HK-2 (cell line): Measurements from ENCODE around the gene NLRP7.
"Not testable (repeated sequence)": the region's sequence is repeated elsewhere in the genome, so short reads cannot be mapped to it uniquely, and the experiment has no call there.

Experiments
- DNase-seq: peaks from one replicate; pipeline ENCODE4 v3.0.0-alpha.2; 2018; ENCODE audit not compliant: unreplicated experiment

Gene NLRP7

DNA sequence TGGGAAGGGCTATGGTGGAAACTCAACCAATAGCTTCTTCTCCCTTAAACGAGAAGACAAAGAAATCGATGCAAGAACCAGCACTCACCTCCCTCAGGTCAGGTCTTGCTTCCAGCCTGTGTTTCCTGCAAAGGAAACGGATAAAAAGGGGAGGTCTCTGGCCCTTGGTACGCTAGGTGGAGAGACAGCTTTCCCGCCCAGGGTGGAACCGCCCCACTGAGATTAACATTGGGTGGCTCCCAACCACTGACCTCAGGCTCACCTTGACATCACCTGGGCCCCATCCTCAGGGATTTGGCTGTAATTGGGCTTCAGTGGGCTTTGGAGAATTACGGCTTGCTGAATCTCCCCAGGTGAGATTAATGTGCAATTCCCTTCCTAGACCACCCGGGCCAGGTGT, at the start of gene NLRP7:
Gene NLRP7 (minus strand): TSS at position 150 of the 400 bp plus-strand sequence.
- no peak for DNase-seq

DNA sequence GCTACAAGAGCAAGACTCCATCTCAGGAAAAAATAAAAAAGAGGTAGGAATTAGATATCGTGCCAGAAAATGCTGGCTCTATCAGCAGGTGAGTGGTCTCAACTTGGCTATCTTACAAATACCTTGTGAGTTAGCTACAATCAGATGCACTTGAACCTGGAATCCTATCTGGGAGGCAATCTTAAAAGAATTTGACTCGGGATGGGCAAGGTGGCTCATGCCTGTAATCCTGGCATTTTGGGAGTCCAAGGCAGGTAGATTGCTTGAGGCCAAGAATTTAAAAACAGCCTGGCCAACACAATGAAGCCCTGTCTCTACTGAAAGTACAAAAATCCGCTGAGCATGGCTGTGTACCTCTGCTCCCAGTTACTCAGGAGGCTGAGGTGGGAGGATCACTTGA, 48.2 kb upstream of the NLRP7 start:
- no peak for DNase-seq

DNA sequence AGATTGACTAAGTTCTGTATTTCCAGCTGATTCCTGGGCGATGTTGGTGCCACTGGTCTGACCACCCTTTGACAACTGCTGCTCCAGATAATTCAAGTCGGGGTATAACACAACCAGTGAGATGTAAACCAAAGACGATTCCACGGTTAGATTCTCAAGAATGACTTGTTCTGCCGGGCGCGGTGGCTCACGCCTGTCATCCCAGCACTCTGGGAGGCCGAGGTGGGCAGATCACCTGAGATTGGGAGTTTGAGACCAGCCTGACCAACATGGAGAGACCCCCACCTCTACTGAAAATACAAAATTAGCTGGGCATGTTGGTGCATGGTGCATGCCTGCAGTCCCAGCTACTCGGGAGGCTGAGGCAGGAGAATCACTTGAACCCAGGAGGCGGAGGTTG, 42.2 kb upstream of the NLRP7 start:
- not testable (repeated sequence) for DNase-seq

DNA sequence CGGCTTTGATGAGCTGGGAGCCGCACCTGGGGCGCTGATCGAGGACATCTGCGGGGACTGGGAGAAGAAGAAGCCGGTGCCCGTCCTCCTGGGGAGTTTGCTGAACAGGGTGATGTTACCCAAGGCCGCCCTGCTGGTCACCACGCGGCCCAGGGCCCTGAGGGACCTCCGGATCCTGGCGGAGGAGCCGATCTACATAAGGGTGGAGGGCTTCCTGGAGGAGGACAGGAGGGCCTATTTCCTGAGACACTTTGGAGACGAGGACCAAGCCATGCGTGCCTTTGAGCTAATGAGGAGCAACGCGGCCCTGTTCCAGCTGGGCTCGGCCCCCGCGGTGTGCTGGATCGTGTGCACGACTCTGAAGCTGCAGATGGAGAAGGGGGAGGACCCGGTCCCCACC, 35.2 kb upstream of the NLRP7 start:
- not testable (repeated sequence) for DNase-seq

DNA sequence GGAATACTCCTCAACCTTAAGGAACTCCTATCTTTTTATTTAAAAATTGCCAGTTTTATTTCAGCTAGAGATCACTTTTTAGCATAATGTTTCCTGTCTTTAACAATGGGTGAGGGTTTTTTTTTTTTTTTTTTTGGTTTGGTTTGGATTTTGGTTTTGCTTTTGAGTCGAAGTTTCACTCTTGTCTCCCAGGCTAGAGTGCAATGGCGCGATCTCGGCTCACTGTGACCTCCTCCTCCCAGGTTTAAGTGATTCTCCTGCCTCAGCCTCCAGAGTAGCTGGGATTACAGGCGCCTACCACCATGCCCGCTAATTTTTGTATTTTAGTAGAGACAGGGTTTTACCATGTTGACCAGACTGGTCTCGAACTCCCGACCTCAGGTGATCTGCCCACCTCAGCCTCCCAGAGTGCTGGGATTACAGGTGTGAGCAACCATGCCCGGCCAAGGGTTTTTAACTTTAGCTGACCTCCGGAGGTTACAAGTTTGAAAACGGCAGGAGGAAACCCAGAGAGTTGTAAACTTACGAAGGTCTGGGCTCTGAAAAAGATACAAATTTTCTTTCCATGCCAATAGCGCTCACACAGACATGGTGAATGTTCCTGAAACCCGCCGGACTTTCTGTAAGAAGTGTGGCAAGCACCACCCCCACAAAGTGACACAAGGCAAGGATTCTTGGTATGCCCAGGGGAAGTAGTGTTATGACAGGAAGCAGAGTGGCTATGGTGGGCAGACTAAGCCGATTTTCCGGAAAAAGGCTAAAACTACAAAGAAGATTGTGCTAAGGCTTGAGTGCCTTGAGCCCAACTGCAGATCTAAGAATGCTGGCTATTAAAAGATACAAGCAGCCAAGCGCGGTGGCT, 26.1 kb upstream of the NLRP7 start:
- DNase-seq, result not testable (repeated sequence)

DNA sequence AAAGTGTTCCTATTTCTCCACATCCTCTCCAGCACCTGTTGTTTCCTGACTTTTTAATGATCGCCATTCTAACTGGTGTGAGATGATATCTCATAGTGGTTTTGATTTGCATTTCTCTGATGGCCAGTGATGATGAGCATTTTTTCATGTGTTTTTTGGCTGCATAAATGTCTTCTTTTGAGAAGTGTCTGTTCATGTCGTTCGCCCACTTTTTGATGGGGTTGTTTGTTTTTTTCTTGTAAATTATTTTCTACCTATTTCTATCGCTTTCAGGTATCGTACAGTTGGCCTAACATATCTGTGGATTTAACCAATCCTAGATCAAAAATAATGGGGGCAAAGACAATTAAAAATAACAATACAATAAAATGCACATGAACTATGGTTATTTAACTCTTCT, 24.1 kb upstream of the NLRP7 start:
- not testable (repeated sequence) for DNase-seq

DNA sequence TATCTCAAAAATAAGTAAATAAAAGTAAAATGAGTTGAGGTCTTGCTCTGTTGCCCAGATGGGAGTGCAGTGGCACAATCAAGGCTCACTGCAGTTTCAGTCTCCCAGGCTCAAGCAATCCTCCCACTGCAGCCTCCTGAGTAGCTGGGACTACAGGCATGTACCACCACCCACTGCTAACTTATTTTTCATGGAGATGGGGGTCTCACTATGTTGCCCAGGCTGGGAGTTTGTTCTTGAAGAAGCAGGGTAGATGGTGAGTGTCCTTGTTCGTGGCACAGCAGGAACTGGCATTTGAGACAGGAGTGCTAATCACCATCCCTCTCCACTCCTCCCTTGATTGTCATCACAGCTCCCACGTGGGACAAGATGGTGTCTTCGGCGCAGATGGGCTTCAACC, 22.3 kb upstream of the NLRP7 start:
- no peak for DNase-seq

DNA sequence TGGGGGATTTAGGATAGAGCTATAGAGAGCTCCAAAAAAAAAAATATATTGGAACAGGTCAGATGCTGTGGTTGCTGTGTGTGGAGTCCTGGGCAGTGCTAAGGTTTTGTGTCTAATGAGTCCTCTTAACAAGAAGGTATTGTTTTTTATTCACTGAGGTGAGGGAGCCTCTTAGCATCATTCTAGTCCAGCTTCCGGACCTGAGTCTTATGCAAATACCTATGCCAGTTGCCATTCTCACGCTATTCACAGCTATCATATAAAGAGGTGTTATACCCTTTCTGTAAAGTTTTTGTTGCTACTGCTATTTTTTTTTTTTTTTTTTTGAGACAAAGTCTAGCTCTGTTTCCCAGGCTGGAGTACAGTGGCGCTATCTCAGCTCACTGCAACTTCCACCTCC, 20.3 kb upstream of the NLRP7 start:
- no peak for DNase-seq

DNA sequence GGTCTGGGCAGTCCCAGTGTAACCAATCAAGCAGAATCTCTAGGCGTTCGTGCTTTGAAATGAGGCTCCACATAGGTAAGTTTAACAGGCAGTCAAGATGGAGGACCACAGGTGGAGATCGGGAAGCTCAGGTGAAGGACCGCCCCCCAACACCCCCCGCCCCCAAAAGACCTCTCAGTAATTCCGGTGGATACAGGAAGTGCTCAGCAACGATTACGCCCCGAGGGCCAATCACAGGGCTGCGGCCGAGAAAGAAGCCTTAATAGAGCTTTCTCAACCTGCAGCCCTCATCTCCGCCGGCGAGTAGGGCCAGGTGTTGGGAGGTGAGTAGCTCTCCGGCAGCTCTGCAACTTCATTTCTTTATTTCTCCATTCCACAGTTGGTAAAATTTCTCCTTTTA, 17.7 kb upstream of the NLRP7 start:
- DNase-seq, result not testable (repeated sequence)

DNA sequence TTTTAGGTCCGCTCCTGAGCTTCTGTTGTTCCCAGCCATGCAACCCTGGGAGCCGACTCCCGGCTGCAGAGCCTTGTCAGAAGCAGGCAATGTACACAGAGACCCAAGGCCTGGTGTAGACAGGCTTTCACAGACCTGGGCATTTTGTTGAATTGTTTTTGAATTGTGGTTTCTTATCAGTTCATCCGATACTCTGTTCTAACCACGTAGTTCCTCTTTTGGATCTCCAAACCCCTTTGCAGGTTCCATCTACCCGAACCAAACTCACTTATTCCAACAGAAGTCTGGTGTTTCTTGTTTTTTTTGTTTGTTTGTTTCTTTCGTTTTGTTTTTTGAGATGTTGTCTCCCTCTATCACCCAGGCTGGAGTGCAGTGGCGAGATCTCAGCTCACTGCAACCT, 12.5 kb upstream of the NLRP7 start:
- DNase-seq, result no peak

DNA sequence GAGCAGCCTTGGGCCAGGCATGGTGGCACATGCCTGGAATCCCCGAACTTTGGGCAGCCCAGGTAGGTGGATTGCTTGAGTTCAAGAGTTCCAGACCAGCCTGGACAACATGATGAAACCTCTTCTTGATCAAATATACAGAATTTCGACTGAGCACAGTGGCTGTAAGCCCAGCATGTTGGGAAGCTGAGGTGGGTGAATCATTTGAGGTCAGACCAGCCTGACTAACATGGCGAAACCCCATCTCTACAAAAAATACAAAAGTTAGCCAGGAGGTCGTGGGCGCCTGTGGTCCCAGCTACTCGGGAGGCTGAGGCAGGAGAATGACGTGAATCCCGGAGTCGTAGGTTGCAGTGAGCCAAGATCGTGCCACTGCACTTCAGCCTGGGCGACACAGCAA, 8.0 kb upstream of the NLRP7 start:
- DNase-seq, result no peak

DNA sequence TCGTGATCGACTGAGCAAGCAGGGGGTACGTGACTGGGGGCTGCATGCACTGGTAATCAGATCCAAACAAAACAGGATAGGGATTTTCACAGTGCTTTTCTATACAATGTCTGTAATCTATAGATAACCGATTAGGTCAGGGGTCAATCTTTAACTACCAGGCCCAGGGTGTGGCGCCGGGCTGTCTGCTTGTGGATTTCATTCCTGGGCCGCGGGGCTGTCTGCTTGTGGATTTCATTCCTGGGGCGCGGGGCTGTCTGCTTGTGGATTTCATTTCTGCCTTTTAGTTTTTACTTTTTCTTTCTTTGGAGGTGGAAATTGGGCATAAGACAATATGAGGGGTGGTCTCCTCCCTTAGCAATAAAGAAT, 6.0 kb upstream of the NLRP7 start:
- DNase-seq, result not testable (repeated sequence)

DNA sequence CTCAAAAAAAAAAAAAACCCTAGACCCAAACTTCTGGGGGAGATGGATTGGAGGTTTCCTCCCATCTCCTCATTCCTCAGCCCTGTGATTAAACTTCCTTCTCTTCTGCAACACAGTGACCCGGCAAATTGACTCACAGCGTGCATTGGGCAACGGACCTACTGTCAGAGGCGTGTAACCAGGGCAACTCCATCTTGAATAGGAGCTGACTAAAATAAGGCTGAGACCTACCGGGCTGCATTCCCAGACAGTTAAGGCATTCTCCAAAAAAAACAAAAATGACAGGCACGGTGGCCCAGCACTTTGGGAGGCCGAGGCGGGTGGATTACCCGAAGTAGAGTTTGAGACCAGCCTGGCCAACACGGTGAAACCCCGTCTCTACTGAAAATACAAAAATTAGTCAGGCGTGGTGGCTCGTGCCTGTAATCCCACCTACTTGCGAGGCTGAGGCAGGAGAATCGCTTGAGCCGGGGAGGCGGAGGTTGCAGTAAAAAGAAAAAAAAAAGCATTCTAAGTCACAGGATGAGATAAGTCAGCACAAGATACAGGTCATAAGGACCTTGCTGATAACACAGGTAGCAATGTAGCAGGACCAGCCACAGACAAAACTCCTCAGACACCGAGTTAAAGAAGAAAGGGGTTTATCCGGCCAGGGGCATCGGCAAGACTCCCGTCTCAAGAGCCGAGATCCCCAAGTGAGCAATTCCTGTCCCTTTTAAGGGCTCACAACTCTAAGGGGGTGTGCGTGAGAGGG, 5.4 kb upstream of the NLRP7 start:
- DNase-seq, result no peak

DNA sequence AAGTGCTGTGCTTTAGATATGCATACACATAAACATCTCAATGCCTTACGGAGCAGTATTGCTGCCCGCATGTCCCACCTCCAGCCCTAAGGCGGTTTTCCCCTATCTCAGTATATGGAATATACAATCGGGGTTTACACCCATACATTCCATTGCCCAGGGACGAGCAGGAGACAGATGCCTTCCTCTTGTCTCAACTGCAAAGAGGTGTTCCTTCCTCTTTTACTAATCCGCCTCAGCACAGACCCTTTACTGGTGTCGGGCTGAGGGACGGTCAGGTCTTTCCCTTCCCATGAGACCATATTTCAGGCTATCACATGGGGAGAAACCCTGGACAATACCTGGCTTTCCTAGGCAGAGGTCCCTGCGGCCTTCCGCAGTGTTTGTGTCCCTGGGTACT, 3.2 kb upstream of the NLRP7 start:
- DNase-seq, result not testable (repeated sequence)

DNA sequence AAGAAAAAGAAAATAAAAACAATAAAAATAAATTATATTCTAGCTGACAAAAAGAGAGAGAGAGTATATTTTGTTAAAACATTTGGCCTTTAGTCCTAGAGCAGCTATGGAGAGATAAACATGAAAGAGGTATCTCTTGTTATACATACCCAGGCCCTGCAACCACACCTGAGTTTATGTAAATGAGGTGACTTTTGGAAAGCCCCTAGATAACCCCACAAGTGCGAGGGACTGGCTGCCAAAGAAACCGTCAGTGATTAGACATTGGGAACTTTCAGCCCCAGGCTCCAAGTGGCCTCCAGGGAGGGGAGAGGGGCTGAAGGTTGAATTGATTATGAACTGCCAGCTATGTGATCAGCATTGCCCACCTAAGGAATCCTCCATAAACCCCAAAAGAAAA, 2.1 kb upstream of the NLRP7 start:
- no peak for DNase-seq

DNA sequence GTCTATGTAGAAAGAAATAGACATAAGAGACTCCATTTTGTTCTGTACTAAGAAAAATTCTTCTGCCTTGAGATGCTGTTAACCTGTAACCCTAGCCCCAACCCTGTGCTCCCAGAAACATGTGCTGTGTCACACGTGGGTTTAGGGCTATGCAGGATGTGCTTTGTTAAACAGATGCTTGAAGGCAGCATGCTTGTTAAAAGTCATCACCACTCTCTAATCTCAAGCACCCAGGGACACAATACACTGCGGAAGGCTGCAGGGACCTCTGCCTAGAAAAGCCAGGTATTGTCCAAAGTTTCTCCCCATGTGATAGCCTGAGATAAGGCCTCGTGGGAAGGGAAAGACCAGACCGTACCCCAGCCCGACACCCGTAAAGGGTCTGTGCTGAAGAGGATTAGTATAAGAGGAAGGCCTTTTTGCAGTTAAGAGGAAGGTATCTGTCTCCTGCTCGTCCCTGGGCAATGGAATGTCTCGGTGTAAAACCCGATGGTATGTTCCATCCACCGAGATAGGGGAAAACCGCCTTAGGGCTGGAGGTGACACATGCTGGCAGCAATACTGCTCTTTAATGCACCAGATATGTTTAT, 3.5 kb downstream of the NLRP7 start:
- not testable (repeated sequence) for DNase-seq

DNA sequence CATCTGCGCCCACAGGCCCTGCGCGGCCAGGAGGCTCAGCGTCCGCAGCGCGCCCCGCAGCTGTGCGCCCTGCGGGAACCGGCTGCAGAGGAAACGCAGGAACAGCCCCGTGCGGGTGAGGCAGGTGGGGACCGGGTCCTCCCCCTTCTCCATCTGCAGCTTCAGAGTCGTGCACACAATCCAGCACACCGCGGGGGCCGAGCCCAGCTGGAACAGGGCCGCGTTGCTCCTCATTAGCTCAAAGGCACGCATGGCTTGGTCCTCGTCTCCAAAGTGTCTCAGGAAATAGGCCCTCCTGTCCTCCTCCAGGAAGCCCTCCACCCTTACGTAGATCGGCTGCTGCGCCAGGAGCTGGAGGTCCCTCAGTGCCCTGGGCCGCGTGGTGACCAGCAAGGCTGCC, 7.8 kb downstream of the NLRP7 start:
- DNase-seq, result not testable (repeated sequence)

DNA sequence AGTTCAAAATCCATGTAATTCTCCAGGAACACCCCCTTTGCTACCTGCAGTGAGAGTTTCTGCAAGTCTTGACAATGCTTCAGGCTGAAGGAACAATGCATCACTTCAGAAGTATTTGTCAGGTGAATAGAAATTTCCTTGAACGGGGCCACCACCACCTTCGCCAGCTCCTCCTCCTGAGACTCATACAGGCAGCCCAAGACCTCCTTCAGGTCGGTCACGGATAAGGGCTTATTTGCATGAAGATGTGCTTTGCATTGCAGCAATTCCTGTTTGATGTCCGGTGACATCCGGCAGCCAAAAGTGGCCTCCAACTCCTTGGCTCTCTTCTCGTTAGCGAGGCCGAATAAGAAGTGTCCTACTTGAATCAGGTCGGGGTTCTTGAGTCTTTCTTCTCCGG, 8.4 kb downstream of the NLRP7 start:
- DNase-seq, result no peak

DNA sequence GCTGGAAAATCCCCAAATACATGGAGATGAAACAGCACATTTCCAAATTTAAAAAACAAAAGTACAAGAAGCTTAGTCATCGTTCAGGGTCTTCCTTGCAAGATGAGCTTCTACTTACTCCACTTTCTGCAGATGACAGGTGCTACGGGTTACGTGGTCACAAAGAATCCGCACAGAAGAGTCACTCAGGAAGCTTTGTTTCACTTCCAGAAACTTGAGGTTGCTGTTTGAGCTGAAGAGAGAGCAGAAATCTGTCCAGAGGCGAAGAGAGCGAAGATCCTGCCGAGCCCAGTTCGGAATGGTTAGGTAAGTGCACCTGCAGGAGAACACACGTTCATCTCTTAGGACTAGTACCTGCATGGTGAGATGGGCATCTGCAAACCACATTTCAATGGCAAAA, 9.4 kb downstream of the NLRP7 start:
- DNase-seq, result no peak

DNA sequence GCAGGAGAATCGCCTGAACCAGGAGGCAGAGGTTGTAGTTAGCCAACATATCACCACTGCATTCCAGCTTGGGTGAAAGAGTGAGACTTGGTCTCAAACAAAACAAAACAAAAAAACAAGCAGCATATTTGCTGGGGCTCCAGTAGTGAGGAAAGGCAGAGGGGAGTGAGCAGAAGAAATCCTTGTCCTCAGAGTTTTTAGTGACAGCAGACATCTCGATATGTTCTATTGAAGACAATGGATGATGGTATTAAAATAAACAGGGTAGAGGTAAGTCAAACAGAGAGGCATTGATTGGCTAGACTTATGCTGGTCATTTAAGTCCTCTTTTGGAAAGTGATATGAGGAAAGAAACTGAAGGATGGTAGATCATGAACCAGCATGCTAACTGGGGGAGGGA, 19.0 kb downstream of the NLRP7 start:
- DNase-seq, result no peak

DNA sequence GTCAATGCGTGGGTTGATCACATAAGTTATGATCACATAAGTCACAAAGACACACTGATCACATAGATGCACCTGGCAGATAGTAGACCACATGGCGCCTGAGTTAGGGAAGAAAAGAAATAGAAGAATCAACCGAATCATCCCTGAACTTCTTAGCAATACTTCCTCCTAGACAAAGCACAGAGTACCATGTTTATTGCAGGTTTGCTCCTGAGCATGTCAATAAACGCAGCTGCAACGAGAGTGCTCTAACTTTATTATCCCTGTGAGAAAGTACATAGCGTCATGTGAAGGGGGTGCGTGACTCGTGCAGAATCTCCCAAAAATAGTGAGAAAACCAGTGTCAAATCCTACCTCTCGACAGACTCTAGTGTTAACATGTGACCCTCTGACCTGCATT, 24.1 kb downstream of the NLRP7 start:
- no peak for DNase-seq

DNA sequence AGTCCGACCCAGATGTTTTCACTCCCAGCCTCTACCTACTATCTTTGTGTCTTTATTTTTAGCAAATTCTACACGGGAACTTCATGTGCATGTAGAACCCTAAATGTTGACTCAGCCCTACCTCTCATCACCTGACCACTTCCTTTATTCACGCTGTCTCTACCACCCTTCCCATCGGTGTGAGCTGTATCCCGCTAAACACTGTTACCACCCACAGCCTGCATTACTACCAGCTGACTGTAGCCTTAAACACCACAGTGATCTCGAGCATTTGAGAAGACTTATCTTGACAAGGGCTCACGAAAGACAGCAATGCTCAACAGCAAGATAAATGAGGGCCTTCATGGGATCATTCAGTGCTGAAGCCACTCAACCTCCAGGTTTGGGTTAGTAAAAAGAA, 26.2 kb downstream of the NLRP7 start:
- no peak for DNase-seq
